GM18505 (cell line): ENCODE measurements around the gene VPS37B.
A peak's percentile ranks its signal among the peaks of the same experiment; 100 is the strongest.

ENCODE experiments used
- ATAC-seq: cut with Tn5 transposase; IDR thresholded peaks from one replicate; pipeline ENCODE4 v1.9.1; 2021; ENCODE audit not compliant: unreplicated experiment
- POLR2A ChIP-seq: IDR thresholded peaks from 4 replicates; pipeline ENCODE4 v1.6.1; 2011; ENCODE audit warnings: borderline replicate concordance; ENCODE audit not compliant: insufficient read depth, insufficient read length; ENCODE audit errors: extremely low read depth

VPS37B gene

DNA sequence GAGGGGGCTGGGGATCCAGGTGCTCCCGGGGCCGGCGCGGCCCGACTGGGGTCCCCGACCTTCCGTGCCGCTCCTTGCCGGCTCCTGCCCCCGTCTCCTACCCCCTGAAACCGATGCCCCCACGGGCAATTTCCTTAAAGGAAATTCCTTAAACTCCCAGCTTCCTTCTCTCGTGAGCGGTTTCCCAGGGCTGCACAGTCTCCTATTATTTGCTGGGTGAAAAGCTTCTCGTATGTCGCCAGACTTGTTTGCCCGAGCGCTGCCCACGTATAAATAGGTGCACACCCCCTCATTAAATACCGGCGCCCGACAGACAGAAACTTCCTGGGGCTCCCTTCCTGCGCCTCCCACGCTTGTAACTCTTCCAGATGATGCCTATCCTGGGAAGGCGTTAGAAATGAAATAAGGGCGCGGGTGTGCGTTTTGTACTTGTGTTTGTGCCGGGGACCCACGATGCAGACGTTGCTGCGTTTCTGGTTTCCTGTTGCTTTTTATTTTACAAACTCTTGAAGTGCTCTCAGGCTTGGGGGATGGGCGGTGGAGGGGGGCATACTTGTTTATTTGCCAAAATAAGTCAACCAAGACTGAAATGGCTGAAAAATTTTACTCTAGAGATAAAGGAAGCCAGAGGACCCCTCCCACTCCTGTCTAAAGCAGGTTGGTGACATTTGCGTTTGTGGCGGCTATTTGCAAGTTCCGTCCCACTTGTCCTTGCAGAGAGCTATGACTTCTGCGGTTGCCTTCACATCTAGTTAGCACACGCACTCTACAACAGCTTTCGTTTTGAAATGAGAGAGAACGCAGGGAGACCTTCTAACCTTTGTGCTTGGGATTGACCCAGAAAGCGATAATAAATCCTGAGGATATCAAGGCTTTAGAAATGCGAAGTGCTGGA lies 59.6 kb downstream of the VPS37B start:
- ATAC-seq, result no peak
- peak; percentile 36 for TF ChIP-seq POLR2A

DNA sequence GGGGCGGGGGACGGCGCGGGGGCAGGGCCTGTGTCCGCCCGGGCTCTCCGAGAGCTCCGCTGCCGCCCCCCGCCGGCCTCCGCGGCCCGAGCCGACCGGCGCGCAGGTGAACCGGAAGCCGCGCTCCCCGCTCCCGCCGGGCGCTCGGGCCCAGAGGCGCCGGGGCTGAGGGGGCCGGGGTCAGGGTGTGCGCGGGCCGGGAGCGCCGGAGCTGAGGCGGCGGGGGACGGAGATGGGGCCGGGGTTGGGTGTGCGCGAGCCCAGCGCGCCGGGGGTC lies 60.2 kb downstream of the VPS37B start:
- no peak for ATAC-seq
- peak; percentile 2 for TF ChIP-seq POLR2A

DNA sequence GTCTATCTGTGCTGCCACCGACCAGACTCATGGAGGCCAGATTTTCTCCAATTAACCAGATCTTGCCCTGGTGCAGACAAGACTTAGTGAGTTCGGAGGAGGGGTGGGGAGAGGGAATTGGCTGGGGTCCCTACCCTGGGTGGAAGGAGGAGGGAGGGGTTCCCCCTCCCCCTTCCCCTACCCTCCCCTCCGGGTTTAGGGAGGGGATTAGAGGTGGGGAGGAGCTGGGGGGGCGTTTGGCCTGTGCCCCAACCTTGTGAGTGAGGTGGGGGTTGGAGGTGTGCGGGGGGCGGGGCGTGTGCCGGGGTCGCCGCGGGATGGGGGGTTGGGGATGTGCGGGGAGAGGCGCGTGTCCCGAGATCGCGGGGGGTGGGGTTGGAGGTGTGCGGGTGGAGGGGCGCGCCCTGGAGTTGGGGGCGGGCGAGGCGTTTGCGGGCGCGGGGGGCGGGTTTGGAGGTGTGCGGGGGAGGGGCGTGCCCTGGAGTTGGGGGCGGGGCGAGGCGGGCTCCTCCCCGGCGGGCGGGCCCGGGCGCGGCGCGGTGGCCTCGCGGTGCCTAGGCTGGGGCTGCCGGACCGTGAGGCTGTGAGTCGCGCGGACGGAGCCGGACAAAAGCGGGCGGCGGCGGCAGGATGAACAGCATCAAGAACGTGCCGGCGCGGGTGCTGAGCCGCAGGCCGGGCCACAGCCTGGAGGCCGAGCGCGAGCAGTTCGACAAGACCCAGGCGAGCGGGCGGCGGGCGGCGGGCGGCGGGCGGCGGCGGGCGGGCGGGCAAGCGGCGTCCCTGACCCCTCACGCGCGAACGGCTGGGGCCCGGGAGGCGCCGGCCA lies 60.8 kb downstream of the VPS37B start, which contains the start of gene HIP1R:
Gene HIP1R (plus strand): TSS at position 537 of the 829 bp plus-strand sequence. CDS start 94 bp downstream, at position 631.
- ATAC-seq, result no peak
- TF ChIP-seq POLR2A, result no peak

DNA sequence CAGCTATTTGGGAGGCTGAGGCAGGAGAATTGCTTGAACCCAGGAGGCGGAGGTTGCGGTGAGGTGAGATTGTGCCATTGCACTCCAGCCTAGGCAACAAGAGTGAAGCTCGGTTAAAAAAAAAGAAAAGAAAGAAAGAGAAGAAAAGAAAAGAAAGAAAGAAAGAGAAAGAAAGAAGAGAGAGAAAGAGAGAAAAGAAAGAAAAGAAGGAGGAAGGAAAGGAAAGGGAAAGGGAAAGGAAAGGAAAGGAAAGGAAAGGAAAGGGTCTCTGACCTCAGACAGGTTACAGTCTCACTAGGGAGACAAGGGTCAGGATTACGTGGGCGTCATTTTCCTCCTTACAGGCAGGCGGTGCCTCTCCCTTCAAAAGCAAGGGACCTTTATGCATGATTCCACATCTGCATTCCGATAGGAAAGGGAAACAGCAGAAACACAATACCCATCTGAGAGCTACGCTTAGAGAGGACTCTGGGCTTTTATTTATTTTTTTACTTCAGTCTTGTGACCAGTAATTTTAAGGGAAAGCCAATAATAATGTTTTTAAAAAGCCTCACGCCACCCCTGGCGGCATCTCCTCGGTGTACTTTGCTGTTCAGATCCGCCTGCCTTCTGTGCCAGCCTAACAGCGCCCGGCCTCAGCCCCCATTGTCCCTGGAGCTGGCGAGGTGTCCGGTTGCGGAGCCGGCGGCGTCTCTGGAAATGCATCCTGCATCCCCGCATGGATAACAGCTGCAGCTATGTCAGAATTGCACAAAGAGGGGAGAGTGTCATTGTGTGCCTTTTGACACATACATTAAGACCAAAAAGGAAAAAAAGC lies 61.6 kb downstream of the VPS37B start:
- TF ChIP-seq POLR2A, result no peak
- no peak for ATAC-seq

DNA sequence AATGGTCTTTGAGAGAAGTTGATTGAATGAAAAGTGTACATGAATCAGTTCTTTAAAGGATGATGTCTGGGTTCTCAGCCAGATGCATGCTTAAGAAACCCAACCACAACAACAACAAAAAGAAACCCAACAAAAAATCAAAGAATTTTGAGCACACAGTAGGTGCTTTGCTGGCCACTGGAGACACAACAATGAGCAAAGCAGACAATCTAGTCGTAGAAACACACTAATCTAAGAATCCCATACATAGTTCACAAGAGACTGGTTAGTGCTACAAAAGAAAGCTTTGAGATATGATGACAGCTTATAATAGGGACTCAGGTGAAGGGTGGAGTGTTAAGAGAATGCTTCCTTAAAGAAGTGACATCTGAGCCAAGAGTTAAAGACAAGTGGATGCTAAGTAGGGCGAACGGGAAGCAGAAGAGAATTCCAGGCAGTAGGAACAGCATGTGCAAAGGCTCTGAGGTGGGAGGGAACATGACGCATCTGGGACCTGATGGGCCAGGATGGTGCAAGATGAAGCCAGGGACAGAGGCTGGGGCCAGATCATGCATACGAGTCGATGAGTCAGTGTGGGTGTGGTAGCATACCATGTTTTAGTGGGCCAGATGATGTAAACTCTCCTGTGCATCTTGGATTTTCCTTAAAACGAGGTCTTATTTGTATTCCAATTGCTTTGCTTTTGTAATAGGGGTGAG lies 65.3 kb downstream of the VPS37B start:
- ATAC-seq, result no peak
- TF ChIP-seq POLR2A, result no peak

DNA sequence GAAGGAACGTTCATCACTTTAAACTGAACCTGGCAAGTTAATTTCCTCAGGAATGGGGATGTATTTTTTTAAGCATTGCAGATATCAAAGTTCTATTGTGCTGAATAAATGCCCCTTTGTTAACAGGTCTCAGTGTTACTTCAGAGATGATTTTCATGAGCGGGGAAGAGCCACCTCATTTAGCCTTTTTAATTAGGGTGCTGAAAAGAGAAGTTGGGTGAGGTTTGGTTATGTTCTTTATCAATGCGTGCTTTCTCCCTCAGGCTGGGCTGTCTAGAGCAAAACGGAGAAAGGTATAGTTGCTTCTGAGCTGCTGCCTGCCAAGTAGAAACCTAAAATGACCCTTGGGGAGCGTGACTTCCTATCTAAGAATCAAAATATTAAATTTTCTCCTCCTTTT lies 68.7 kb downstream of the VPS37B start:
- no peak for ATAC-seq
- no peak for TF ChIP-seq POLR2A

DNA sequence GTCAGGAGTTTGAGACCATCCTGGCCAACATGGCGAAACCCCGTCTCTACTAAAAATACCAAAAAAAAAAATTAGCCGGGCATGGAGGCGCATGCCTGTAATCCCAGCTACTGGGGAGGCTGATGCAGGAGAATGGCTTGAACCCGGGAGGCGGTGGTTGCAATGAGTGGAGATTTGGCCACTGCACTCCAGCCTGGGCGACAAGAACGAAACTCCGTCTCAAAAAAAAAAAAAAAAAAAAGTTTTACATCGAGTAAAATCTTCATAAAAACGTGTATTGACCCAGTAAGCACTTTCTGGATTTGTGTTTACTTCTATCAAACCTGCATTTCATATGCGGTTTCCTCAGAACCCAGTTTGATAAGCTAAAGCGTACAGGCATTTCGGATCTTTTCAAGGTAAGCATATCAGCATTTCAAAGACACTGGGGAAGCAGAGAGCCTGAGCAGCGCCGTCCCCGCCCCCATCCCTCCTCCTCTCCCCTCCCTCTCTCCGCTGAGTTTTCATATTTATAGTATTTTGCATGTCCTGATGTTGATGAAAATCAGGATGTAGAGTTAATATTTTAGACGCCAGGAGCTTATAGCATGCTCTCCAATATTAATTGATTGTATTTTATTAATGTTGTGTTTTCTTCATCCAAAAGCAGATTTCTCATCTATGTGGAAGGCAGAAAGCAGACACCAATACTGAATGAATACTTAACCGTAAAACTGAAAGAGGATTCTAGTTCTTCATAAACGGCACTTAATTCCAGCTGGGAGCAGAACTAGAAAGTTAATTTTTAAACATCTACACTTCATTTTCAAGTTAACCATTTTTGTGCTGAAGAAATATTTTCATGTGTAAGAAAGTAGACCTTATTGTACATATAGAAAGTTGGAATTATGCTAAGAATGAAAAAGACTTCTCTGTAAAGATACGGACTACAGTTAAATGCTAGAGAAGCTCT lies 69.9 kb downstream of the VPS37B start:
- no peak for ATAC-seq
- TF ChIP-seq POLR2A, result no peak

DNA sequence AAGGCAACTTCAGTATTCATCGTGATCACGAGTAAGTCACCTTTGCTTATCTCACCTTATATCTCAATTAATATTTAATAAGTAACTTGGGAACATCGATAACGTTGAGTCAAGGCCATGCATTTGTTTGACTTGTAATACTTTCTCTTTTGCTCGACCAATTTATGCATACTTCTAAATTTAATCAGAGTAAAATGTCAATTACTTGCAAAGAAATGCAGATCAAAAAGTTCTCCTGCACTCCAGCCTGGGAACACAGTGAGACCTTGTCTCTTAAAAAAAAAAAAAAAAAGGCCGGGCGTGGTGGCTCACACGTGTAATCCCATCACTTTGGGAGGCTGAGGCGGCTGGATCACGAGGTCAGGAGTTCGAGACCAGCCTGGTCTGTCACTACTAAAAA lies 72.5 kb downstream of the VPS37B start:
- no peak for TF ChIP-seq POLR2A
- no peak for ATAC-seq

DNA sequence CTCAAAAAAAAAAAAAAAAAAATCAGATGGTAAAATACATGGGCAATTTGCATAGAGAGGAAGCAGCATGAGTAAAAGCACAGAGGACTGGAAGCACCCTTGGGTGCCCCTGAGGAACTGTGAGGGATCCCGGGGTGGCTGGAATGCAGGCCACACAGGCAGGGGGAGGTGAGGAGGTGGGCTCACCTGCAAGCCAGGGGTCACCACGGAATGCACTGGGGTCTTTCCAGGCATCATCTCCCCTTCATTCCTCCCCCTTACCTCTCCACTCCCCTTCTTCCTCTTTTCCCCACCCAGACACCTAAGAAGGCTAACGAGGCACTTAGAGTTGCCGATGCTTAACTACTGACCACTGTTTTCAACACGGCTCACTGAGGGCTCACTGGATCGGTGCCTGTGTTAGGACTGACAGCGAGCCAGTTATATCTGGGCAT lies 75.1 kb downstream of the VPS37B start:
- no peak for ATAC-seq
- no peak for TF ChIP-seq POLR2A

DNA sequence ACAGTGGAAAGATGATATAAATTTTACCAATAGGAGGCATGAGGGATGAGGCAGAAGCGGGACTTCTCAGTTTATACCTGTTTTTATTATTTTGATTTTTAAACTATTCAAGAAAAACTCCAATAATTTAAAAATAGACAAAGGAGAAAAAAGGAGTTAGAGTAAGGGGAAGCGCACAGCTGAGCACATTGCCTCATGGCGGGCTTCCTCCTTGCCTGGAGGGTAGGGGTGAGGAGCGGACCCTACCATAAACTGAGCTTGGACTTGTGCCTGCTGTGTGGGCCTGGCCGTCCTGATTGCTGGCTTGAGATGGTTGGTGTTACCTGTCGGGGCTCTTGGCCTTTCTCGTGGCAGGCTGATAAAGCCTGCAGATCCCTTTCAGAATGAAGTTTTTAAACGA lies 75.8 kb downstream of the VPS37B start:
- no peak for ATAC-seq
- no peak for TF ChIP-seq POLR2A

DNA sequence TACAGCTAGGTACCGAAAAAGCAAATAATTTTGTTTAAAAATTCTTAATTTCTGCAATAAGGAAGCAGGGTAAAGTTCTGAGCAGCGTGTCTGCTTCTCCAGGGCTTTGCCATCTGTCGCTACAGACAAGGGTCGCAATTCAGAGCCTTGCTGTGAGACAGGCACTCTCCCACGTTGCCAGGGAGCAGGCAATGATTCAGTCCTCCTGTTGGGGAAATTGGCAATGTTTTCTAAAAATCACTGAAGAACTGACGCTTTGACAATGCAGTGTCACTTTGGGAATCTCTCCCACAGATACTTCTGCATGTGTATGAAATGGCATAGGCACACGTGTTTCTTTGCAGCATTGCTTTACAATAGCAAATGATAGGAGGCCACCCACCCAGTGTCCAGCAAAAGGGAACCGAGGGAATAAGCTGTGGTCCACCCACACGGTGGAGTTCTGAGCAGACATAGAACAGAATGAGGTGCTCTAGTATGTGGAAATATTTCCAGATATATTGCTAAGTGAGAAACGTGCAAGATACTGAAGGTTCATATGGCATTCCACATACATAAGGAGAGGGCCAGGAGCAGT lies 76.6 kb downstream of the VPS37B start:
- no peak for ATAC-seq
- no peak for TF ChIP-seq POLR2A
